Panc1 (cell line): ENCODE measurements around the gene PAX3. TPM values are rescaled to one million over a fixed set of nuclear protein-coding genes. Genes with fewer than 3 reads are reported as not detected.

ENCODE experiments used
- ATAC-seq: fragments of 200-7000 bp; cut with Tn5 transposase; 2 replicates; pipeline ENCODE4 v1.9.1; 2020; ENCODE audit warnings: mild to moderate bottlenecking, moderate library complexity
- BruUV-seq: library from RNA; stranded (reverse); fragments of 400-500 nt; replicated peaks from 2 replicates; lab custom pipeline; 2021; lab: Mats Ljungman, UMichigan
- CTCF ChIA-PET: fragments of 300-600 bp; sonication (Branson Sonifier 250); formaldehyde crosslinking; loops from one replicate; lab custom pipeline; 2022; ENCODE audit warnings: antibody characterized with exemption; lab: Charles Lee
- POLR2A ChIA-PET: fragments of 300-600 bp; sonication (Branson Sonifier 250); formaldehyde crosslinking; loops from one replicate; lab custom pipeline; 2022; ENCODE audit warnings: antibody characterized with exemption; lab: Charles Lee
- DNase-seq: peaks from one replicate; pipeline ENCODE4 v3.0.0-alpha.2; 2010; ENCODE audit warnings: low read depth, low spot score
- H3K27ac ChIP-seq: 2 replicates; pipeline ENCODE4 v1.5.1; 2011; ENCODE audit warnings: mild to moderate bottlenecking, low read length, inconsistent platforms
- H3K27me3 ChIP-seq: fragments of 200-500 bp; sonication (Bioruptor generic); 2 replicates; pipeline ENCODE4 v1.6.0; 2014; ENCODE audit warnings: low read length, inconsistent platforms; ENCODE audit not compliant: control insufficient read depth, insufficient read depth
- H3K36me3 ChIP-seq: fragments of 200-500 bp; sonication (Bioruptor generic); 2 replicates; pipeline ENCODE4 v1.5.1; 2014; ENCODE audit warnings: inconsistent platforms, mild to moderate bottlenecking, low read length, moderate library complexity; ENCODE audit not compliant: control insufficient read depth, insufficient read depth
- H3K4me1 ChIP-seq: 2 replicates; pipeline ENCODE4 v1.5.1; 2011; ENCODE audit warnings: inconsistent platforms, mild to moderate bottlenecking, low read length, moderate library complexity; ENCODE audit not compliant: control insufficient read depth, insufficient read depth
- H3K4me3 ChIP-seq, 2 experiments: 2 replicates each; pipeline ENCODE4 v1.5.1; 2011 to 2012; ENCODE audit warnings: low read depth in 2 of 2, low read length in 2 of 2, mild to moderate bottlenecking in 2 of 2, inconsistent platforms in 1 of 2, moderate library complexity in 1 of 2
- H3K9me3 ChIP-seq: fragments of 200-500 bp; sonication (Bioruptor generic); 2 replicates; pipeline ENCODE4 v1.5.1; 2014; ENCODE audit warnings: low read depth, mild to moderate bottlenecking, inconsistent platforms, low read length, moderate library complexity; ENCODE audit not compliant: control insufficient read depth, insufficient read depth
- POLR2AphosphoS5 ChIP-seq: IDR thresholded peaks from 2 replicates; pipeline ENCODE4 v1.6.1; 2012; ENCODE audit warnings: mild to moderate bottlenecking, low read depth, low read length, moderate library complexity
- SIN3A ChIP-seq: IDR thresholded peaks from 2 replicates; pipeline ENCODE4 v1.6.1; 2012; ENCODE audit warnings: low read depth, mild to moderate bottlenecking, low read length, moderate library complexity, borderline replicate concordance; ENCODE audit not compliant: insufficient read depth
- TCF7L2 ChIP-seq: IDR thresholded peaks from 2 replicates; pipeline ENCODE4 v1.6.1; 2011; ENCODE audit warnings: mild to moderate bottlenecking, low read depth, low read length, inconsistent platforms
- in situ Hi-C: cut with HindIII; loops from 2 replicates; pipeline ENCODE4 v1.10.0; 2016; ENCODE audit warnings: low sequenced_read_pairs, low pct_unique_long_range_greater_than_20kb
- intact Hi-C: fragments of 100-400 bp; cut with micrococcal nuclease; formaldehyde crosslinking; loops from one replicate; pipeline ENCODE4 v1.10.0; 2022; ENCODE audit not compliant: unreplicated experiment
- total RNA-seq: library from RNA; stranded (reverse); gene quantifications from one replicate; pipeline ENCODE4 v1.2.1, GENCODE V29; 2021; ENCODE audit not compliant: unreplicated experiment
- TF ChIP-seq, protein P1 (sequence below): fragments of 450-650 bp; IDR thresholded peaks from 2 replicates; pipeline ENCODE4 v1.5.1; 2017; ENCODE audit warnings: mild to moderate bottlenecking
- TF ChIP-seq, protein P2 (sequence below), 2 experiments: IDR thresholded peaks; 2 replicates each; pipeline ENCODE4 v1.6.1; 2011 to 2012; ENCODE audit warnings: low read depth in 2 of 2, control low read depth in 1 of 2, low read length in 1 of 2, mild to moderate bottlenecking in 1 of 2, moderate library complexity in 1 of 2; ENCODE audit not compliant: insufficient read depth in 1 of 2

The PAX3 gene
- total RNA-seq, 1 experiment from 2014 or later = not detected

DNA sequence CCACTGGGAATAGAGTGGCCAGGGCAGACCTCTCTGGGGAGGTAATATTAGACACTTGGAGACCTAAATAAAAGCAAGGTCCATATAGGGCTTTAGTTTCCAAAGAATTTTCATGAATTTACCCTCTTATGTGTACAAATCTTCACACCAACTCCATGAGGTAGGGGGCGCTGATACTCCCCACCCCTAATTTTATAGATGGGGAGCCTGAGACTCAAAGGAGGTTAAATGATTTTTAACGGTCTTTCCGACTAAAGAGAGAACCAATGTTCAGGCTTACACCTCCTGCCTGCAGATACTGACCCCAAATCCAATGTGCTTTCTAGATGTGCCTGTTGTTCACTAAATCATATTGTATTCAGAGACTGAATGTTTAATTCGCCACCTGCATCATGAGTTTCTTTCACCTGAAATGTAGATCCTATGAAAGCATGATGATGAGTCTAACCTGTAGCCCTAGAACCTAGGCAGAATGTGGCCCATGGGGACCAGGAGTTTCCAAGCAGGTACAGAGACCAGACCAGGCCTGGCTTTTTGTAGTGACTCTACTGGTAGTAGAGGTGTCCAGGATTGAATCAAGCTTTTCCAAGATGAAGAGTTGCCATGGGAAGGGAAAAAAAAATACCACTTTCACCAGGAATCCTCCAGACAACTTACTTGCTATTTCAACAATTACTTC lies 16.8 kb upstream of the PAX3 start:
- Histone ChIP-seq H3K9me3 (no peaks in the 10 kb centered on the region), H3K27ac (no peak overlapping the region), H3K36me3 (no peaks in the 10 kb centered on the region), H3K27me3 (peaks cover 47% of the 10 kb centered on the region), H3K4me1 (no peaks in the 10 kb centered on the region; the same call in 1 of the 2 replicates), H3K4me3 (no peak overlapping the region)
- TF ChIP-seq, protein P1, sequence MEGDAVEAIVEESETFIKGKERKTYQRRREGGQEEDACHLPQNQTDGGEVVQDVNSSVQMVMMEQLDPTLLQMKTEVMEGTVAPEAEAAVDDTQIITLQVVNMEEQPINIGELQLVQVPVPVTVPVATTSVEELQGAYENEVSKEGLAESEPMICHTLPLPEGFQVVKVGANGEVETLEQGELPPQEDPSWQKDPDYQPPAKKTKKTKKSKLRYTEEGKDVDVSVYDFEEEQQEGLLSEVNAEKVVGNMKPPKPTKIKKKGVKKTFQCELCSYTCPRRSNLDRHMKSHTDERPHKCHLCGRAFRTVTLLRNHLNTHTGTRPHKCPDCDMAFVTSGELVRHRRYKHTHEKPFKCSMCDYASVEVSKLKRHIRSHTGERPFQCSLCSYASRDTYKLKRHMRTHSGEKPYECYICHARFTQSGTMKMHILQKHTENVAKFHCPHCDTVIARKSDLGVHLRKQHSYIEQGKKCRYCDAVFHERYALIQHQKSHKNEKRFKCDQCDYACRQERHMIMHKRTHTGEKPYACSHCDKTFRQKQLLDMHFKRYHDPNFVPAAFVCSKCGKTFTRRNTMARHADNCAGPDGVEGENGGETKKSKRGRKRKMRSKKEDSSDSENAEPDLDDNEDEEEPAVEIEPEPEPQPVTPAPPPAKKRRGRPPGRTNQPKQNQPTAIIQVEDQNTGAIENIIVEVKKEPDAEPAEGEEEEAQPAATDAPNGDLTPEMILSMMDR = peak; percentile 41
- TF ChIP-seq POLR2AphosphoS5 = no peak
- intact Hi-C loops = loop anchor here (5.0 kb wide), 1 partner anchor 297 kb away; no protein-coding TSS in a partner anchor
- ATAC-seq = no peak
- in situ Hi-C loops = no loop called here
- ChIA-PET POLR2A (no interaction called here), CTCF (no interaction called here)
- DNase-seq = no peak
- BruUV-seq = no TSS peak

DNA sequence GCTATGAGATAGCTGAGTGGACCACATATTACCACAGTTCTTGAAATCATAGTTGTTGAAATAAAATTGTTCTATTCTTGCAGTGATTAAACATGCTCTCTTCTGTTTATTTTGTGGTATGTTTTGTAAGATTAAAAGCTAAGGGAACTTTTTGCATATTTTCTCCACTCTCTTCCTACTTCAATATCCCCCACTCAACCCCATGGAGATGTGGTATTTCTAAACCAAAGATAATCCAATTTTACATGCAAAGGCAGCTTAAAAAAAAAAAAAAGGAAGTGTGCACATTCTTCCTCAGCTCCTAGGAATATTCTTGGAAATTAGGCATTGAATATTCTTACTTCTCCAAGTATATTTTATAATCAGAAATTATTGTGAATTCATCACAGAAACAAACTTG lies 15.0 kb upstream of the PAX3 start:
- TF ChIP-seq, protein P1 = no peak
- TF ChIP-seq, protein P2, sequence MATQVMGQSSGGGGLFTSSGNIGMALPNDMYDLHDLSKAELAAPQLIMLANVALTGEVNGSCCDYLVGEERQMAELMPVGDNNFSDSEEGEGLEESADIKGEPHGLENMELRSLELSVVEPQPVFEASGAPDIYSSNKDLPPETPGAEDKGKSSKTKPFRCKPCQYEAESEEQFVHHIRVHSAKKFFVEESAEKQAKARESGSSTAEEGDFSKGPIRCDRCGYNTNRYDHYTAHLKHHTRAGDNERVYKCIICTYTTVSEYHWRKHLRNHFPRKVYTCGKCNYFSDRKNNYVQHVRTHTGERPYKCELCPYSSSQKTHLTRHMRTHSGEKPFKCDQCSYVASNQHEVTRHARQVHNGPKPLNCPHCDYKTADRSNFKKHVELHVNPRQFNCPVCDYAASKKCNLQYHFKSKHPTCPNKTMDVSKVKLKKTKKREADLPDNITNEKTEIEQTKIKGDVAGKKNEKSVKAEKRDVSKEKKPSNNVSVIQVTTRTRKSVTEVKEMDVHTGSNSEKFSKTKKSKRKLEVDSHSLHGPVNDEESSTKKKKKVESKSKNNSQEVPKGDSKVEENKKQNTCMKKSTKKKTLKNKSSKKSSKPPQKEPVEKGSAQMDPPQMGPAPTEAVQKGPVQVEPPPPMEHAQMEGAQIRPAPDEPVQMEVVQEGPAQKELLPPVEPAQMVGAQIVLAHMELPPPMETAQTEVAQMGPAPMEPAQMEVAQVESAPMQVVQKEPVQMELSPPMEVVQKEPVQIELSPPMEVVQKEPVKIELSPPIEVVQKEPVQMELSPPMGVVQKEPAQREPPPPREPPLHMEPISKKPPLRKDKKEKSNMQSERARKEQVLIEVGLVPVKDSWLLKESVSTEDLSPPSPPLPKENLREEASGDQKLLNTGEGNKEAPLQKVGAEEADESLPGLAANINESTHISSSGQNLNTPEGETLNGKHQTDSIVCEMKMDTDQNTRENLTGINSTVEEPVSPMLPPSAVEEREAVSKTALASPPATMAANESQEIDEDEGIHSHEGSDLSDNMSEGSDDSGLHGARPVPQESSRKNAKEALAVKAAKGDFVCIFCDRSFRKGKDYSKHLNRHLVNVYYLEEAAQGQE (IDR thresholded peaks at IDR 0.05; ENCODE audit: insufficient read depth in 1 of 2, low read depth in 2 of 2, low read length in 1 of 2) = no peak
- TF ChIP-seq SIN3A (no peak), TCF7L2 (no peak), POLR2AphosphoS5 (no peak)
- POLR2A ChIA-PET = no interaction called here
- no peaks in the 10 kb centered on the region for H3K36me3 ChIP-seq
- BruUV-seq = no TSS peak
- no peak for DNase-seq
- ATAC-seq = no peak
- in situ Hi-C loops = no loop called here
- CTCF ChIA-PET = interaction anchor here (0.6 kb wide), 1 partner anchor 241 kb away, joined by 3 read pairs; no protein-coding TSS in a partner anchor
- H3K9me3 ChIP-seq = no peaks in the 10 kb centered on the region
- H3K27me3 ChIP-seq = peaks cover 60% of the 10 kb centered on the region
- intact Hi-C loops = no loop called here
- no peaks in the 10 kb centered on the region; the same call in 1 of the 2 replicates for H3K4me1 ChIP-seq
- H3K4me3 ChIP-seq = no peak overlapping the region
- no peak overlapping the region for H3K27ac ChIP-seq
